GM21447 (cell line): ENCODE data around the gene DCDC2B.
A peak's percentile ranks its signal among the peaks of the same experiment; 100 is the strongest.

ENCODE experiments used
- ATAC-seq: cut with Tn5 transposase; IDR thresholded peaks from one replicate; pipeline ENCODE4 v1.9.1; 2021; ENCODE audit not compliant: unreplicated experiment

Gene DCDC2B

DNA sequence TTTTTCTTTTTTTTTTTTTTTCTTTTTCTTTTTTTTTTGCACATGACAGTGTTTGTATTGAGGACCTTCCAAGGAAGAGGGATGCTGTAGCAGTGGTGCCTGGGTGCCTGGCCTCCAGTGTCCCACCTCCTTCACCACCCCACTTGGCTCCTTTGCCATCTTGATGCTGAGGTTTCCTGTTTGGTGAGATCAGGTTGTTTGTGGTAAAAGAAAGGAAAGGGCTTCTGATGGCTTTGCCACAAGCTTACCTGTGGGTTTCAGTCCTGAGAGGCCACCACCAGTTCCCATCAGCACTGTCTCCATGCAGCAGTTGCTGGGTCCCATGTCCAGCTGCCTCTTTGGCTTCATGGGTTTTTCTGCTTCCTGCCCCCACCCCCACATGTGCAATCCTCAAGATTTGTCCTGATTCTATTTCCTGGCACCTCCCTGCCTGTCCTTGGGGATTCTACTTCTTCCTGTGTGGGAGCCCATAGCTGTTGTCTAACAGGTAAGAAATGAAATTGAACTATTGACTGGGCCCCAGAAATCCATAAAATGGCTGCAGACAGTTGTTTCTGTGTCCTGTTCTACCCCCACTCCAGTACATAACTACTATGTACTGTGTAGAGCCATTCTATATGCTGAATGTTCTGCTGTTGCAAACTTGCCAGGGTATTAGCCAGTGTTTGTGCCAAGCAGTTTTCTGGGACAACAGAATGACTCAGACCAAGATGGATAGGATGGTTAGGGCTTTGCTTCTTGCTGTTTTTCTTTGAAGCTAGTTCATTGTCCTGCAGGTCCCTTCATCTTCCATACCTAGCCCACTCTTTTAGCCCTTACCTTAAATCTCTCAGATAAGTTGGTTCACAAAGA lies 12.7 kb upstream of the DCDC2B start:
- no peak for ATAC-seq

GRCh38 chr1:32197074-32197473 lies 11.8 kb upstream of the DCDC2B start:
- ATAC-seq = no peak

- no peak for ATAC-seq
Observed at GRCh38 chr1:32197837-32198236, 11.1 kb upstream of the DCDC2B start.

GRCh38 chr1:32198237-32199042 lies 10.4 kb upstream of the DCDC2B start:
- no peak for ATAC-seq

DNA sequence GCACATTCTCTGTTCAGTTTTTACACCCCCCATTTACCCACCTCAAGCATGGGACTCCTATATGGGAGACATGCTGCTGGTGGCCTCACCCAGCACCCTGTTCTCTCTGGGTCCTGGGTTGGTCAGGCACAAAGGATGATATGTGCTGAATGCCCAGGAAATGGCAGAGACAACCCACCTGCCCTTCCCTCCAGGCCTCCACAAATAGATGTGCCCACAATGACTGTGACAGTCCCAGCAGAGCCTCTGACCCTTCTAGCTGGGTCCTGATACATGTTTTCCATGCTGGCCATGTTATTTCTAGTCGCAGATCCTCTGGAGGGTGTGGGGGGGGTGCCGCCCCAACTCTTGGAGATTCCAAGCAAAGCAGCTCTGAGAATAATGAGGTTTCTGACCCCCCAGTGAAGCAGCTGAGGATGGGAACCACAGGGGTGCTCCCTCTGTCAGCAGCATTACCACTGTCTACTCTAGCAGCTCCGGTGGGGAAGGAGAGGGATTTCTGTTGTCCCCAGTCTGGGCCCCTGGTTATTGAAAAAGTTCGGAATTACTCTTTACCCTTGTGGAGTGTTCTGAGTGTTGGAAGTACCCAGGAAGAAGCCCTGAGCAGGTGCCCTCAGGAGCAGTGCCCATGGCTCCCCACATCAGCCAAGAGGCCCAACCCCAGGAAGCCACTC lies 9.7 kb upstream of the DCDC2B start:
- ATAC-seq = no peak

- ATAC-seq = no peak
Observed at GRCh38 chr1:32199717-32200072, 9.2 kb upstream of the DCDC2B start.

- ATAC-seq = peak; percentile 37
Observed at GRCh38 chr1:32200226-32201010, 8.5 kb upstream of the DCDC2B start, which contains the start of gene CCDC28B. CCDC28B (plus strand) TSS chr1:32200595; CDS start chr1:32201936, 1,341 bp downstream.

DNA sequence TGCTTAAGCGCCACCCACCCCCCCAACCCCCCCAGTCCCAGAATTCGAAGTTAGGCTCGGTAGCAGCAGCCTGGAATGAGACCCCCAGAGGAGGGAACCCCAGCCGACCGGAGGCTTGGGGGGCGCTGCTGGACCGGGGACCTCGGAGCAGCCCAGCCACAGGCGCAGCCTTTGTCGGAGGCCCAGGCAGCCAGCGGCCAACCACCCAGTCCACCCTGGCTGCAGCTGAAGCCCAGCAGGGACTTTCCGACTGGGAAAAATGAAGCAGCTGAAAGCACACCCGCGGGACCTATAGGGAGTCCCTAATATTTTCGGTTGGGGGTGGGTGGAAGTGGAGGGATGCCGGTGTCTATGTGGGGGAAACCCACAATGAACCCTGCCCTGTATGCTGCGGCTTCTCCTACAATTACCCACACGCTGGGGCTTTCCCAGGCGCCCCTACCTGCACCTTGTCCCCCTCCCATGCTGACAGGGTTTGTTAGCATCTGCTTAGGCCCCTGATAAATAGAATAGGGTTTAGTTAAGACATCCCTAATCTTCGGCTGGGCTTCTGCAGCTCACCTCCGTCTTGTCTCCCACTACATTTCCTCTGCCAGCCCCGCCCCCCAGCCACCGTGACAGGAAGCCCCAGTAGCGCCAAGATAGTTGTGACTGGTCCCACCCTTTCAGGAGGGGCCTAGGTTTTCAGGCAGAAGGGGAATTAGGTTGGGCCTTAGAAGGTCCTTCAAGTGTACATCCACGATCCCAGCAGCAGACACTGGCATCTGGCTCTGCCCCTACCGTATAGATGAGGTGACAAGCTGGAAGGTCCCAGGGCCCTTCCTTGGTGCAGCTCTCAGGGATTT lies 7.7 kb upstream of the DCDC2B start:
- peak; percentile 45 for ATAC-seq

DNA sequence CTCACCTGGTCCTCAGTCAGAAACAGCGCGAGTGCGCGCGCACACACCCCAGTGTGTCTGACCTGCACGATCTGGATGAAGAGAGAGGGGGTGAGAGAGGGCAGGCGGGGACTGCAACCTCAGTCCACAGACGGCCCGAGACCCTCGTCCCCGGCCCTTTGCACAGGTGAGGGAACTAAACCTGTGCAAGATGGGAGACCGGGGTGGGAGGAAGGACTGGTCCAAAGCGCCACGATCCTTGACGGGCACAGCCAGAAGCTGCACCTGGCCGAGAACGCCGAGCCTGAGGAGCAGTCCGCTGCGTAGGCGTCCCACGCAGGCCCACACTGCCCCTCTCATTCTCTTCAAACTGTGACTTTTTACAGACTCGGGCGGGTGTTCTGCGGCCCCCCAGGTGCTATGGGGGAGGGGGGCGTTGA lies 3.9 kb upstream of the DCDC2B start:
- ATAC-seq = no peak

DNA sequence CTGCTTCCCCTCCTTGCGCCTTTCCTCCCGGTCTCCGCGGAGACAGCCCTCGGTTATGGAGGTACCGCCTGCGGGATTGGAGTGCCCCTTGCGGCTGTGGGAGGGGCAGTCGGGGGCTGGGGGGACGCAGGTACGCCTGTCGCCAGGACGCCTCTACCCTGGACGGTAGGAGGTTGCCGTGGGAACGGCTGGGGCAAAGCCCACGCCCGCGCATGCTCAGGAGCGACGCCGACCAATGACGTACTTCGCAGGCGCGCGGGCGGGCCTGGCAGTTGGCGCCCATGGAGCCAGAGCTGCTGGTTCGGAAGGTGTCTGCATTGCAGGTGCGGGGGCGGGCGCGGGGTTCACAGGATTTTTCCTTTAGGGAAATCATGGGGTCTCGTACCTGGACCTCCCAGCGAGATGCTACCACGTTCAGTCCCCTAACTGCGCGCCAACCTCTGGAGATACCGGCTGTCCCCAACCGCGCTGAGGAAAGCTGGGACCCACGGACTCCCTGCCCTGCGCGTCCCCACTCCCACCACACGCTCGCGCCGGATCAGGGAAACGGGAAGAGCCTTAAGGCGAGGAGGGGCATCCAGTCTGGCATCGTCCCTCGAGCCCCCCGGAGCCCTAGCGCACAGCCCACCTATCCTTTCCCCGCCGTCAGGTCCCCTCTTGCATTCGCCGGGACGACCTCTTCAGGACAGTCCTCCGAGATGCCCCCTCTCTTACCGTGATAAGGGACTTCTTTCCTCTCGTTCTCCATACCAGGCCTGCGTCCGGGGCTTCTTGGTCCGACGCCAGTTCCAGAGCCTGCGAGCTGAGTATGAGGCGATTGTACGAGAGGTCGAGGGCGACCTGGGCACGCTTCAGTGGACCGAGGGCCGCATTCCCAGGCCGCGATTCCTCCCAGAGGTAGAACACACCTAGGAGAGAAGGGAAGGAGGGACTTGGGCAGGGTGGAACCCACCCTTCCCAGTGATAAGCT lies 3.2 kb upstream of the DCDC2B start, which contains the start of gene IQCC:
TSS of gene IQCC (plus strand) at position 271 of the 970 bp plus-strand sequence. CDS start at position 282, 11 bp downstream.
- ATAC-seq = peak; percentile 45

DNA sequence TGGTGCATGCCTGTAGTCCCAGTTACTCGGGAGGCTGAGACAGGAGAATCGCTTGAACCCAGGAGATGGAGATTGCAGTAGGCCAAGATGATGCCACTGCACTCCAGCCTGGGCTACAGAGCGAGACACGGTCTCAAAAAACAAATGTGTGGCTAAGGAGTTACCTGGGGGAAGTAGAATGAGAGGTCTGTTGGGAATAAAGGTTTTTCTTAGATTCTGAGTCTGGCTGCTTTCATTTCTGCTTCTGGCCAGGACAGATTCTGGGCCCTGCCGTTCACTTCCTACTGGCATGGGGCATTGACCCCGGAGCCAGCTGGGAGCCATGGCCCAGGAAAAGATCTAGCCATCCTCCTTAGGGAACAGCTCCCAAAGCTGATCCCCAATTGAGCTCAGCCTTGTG lies 420 bp upstream of the DCDC2B start:
- no peak for ATAC-seq

GRCh38 chr1:32215629-32216480 lies 7.0 kb downstream of the DCDC2B start:
- no peak for ATAC-seq

DNA sequence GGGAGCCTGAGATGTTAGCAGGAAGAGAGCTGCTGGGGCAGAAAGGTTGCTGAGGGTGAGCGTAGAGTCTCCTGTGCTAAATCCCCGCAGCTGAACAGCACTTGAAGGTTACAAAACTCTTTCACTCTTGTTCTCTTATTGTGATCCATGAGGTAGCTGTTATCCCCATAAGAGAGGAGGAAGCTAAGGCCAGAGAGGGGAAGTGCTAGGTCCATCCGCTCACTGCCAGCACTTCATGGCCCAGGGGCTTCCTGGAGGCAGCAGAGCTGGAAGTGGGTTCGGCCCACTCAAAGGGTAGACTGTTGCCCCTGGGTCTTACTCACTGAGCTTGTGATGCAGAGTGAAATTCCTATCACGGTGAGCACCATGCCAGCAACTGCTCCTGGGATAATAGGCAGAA lies 7.7 kb downstream of the DCDC2B start:
- no peak for ATAC-seq

GRCh38 chr1:32219022-32219421 lies 10.1 kb downstream of the DCDC2B start:
- ATAC-seq = no peak

DNA sequence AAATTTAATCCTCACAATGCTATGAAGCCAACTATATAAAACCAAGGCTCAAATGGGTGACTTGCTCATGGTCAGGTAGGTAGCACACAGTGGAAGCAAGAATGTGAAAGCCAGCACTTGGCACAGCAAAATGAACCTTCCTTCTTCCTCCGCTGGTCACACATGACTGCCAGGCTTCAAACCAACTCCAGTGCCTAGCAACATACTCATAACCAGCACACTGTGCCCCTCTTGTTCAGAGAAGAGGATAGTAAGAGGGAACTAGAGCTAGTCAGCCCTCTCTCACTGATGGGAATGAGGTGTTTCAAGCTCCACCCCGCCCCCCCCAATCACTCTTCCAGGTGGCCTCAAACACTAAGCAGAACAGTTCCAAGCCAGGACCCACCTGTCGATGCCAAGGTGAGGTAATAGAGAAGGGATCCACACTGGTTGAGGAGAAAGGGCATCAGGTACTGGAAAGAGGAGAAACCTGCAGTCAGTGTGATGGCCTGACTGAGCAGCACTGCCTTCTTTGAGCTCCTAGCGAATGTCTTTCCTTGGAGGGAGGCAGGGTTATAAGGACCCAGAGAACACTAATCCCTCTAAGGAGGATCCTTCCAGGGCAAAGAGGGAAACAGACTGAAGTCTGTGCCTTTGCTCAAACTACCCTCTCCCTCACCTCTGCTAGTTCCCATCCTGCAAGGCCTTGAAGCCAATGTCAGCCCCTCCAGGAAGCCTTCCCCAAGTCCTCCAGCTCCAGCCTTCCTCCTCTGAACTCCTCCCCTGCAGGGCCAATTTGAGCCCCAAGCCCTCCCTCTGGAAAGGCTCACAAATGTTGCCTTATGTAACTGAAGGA lies 12.1 kb downstream of the DCDC2B start:
- no peak for ATAC-seq

DNA sequence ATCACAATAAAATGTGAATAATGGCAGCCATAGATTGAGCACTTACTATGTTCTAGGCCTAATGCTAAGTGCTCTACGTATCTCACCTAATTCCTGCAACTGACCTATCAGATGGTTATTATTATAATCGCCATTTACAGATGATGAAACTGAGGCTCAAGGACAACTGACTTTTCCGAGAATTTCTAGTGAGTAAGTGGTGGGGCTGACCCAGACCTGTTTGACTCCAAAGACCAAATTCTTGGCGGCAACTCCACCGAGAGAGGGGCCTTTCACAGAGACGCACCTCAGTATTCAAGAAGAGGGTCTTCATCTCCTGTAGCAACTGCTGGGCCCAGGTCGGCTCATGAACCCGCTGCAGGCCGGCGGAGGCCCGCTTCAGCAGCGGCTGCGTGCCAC lies 12.7 kb downstream of the DCDC2B start:
- no peak for ATAC-seq
